HL-60 (cell line): ENCODE results near the gene MED26.

Experiments
- GABPA ChIP-seq: IDR thresholded peaks from 2 replicates; pipeline ENCODE4 v1.6.1; 2012; ENCODE audit warnings: low read depth
- POLR2AphosphoS5 ChIP-seq: IDR thresholded peaks from 2 replicates; pipeline ENCODE4 v1.6.1; 2012; ENCODE audit warnings: low read depth
- REST ChIP-seq: IDR thresholded peaks from 2 replicates; pipeline ENCODE4 v1.6.1; 2012; ENCODE audit warnings: low read depth; ENCODE audit not compliant: insufficient replicate concordance
- TF ChIP-seq, protein P1 (sequence below): IDR thresholded peaks from one replicate; pipeline ENCODE4 v1.5.1; 2011; ENCODE audit warnings: low read length, control low read depth, inconsistent platforms; ENCODE audit not compliant: insufficient read depth

GRCh38 chr19:16581971-16582343, 46.0 kb downstream of the MED26 start:
- no peak for TF ChIP-seq REST
- TF ChIP-seq, protein P1, sequence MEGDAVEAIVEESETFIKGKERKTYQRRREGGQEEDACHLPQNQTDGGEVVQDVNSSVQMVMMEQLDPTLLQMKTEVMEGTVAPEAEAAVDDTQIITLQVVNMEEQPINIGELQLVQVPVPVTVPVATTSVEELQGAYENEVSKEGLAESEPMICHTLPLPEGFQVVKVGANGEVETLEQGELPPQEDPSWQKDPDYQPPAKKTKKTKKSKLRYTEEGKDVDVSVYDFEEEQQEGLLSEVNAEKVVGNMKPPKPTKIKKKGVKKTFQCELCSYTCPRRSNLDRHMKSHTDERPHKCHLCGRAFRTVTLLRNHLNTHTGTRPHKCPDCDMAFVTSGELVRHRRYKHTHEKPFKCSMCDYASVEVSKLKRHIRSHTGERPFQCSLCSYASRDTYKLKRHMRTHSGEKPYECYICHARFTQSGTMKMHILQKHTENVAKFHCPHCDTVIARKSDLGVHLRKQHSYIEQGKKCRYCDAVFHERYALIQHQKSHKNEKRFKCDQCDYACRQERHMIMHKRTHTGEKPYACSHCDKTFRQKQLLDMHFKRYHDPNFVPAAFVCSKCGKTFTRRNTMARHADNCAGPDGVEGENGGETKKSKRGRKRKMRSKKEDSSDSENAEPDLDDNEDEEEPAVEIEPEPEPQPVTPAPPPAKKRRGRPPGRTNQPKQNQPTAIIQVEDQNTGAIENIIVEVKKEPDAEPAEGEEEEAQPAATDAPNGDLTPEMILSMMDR = no peak
- TF ChIP-seq POLR2AphosphoS5 = no peak
- no peak for TF ChIP-seq GABPA
